Neuronal stem cell (in vitro differentiated cells): ENCODE data around the gene PIK3R5.

Experiments
- DNase-seq: peaks from one replicate; pipeline ENCODE4 v3.0.0-alpha.2; 2013; ENCODE audit warnings: low spot score
- H2AFZ ChIP-seq: one replicate; pipeline ENCODE4 v1.6.1; 2013; ENCODE audit warnings: mild to moderate bottlenecking, low read length, inconsistent platforms
- H2AK5ac ChIP-seq: 2 replicates; pipeline ENCODE4 v1.6.1; 2013; ENCODE audit warnings: low read depth, mild to moderate bottlenecking, inconsistent platforms, low read length, moderate library complexity, mixed read lengths
- H2BK120ac ChIP-seq: 2 replicates; pipeline ENCODE4 v1.6.1; 2013; ENCODE audit warnings: low read depth, mild to moderate bottlenecking, inconsistent platforms, low read length, moderate library complexity, mixed read lengths
- H2BK12ac ChIP-seq: one replicate; pipeline ENCODE4 v1.6.1; 2013; ENCODE audit warnings: low read length, inconsistent platforms
- H2BK15ac ChIP-seq: 2 replicates; pipeline ENCODE4 v1.6.1; 2013; ENCODE audit warnings: mild to moderate bottlenecking, low read length, inconsistent platforms, mixed read lengths
- H2BK5ac ChIP-seq: one replicate; pipeline ENCODE4 v1.6.1; 2013; ENCODE audit warnings: inconsistent platforms, mild to moderate bottlenecking, low read length, moderate library complexity
- H3K14ac ChIP-seq: one replicate; pipeline ENCODE4 v1.6.1; 2013; ENCODE audit warnings: low read length, inconsistent platforms
- H3K18ac ChIP-seq: 2 replicates; pipeline ENCODE4 v1.6.1; 2013; ENCODE audit warnings: low read length, inconsistent platforms
- H3K23ac ChIP-seq: 2 replicates; pipeline ENCODE4 v1.6.1; 2013; ENCODE audit warnings: low read depth, mild to moderate bottlenecking, mixed read lengths, low read length, inconsistent platforms; ENCODE audit not compliant: poor library complexity
- H3K27ac ChIP-seq: replicated peaks from 3 replicates; pipeline ENCODE4 v1.5.1; 2013; ENCODE audit warnings: low read length, inconsistent platforms
- H3K27me3 ChIP-seq, 3 experiments: 2 replicates each; pipeline ENCODE4 v1.6.1; 2013; ENCODE audit warnings: low read length in 3 of 3, mild to moderate bottlenecking in 2 of 3, inconsistent platforms in 1 of 3, low read depth in 1 of 3, mixed read lengths in 1 of 3, moderate library complexity in 1 of 3; ENCODE audit not compliant: control insufficient read depth in 3 of 3, insufficient read depth in 3 of 3
- H3K36me3 ChIP-seq, 2 donors: replicated peaks in 1 of 2; 2 replicates each; pipeline ENCODE4 v1.6.1; 2013; ENCODE audit warnings: low read length in 2 of 2; ENCODE audit not compliant: control insufficient read depth in 2 of 2, insufficient read depth in 2 of 2
- H3K4ac ChIP-seq: 2 replicates; pipeline ENCODE4 v1.6.1; 2013; ENCODE audit warnings: inconsistent platforms, mild to moderate bottlenecking, low read length, moderate library complexity
- H3K4me1 ChIP-seq, 2 donors: 1 replicate in 1 of 2; 2 replicates in 1 of 2; pipeline ENCODE4 v1.6.1; 2013; ENCODE audit warnings: low read length in 2 of 2, low read depth in 1 of 2; ENCODE audit not compliant: control insufficient read depth in 2 of 2, insufficient read depth in 1 of 2
- H3K4me2 ChIP-seq: one replicate; pipeline ENCODE4 v1.6.1; 2013; ENCODE audit warnings: mild to moderate bottlenecking, low read length, inconsistent platforms; ENCODE audit not compliant: insufficient read depth, poor library complexity, severe bottlenecking
- H3K4me3 ChIP-seq, 2 donors: 2 replicates each; pipeline ENCODE4 v1.5.1; 2013; ENCODE audit warnings: low read length in 2 of 2, mild to moderate bottlenecking in 2 of 2, inconsistent platforms in 1 of 2, moderate library complexity in 1 of 2
- H3K79me1 ChIP-seq: one replicate; pipeline ENCODE4 v1.6.1; 2013; ENCODE audit warnings: low read depth, mild to moderate bottlenecking, inconsistent platforms, low read length, moderate library complexity
- H3K9ac ChIP-seq: one replicate; pipeline ENCODE4 v1.6.1; 2013; ENCODE audit warnings: mild to moderate bottlenecking, low read depth, low read length, inconsistent platforms; ENCODE audit not compliant: poor library complexity
- H3K9me3 ChIP-seq, 2 donors: replicated peaks in 1 of 2; 2 replicates each; pipeline versions ENCODE3 to v1.6.1; 2013; ENCODE audit warnings: low read length in 2 of 2, mild to moderate bottlenecking in 2 of 2, inconsistent platforms in 1 of 2, low read depth in 1 of 2, mixed read lengths in 1 of 2, moderate library complexity in 1 of 2; ENCODE audit not compliant: control insufficient read depth in 2 of 2, insufficient read depth in 1 of 2
- H4K8ac ChIP-seq: one replicate; pipeline ENCODE4 v1.6.1; 2013; ENCODE audit warnings: low read depth, mild to moderate bottlenecking, inconsistent platforms, low read length, moderate library complexity
- H4K91ac ChIP-seq: one replicate; pipeline ENCODE4 v1.6.1; 2013; ENCODE audit warnings: low read length, low read depth, mild to moderate bottlenecking, inconsistent platforms; ENCODE audit not compliant: poor library complexity
- WGBS, 2 donors: extraction: QIAGEN DNeasy Blood & Tissue Kit; methylation state at CpG; one replicate each; pipeline ENCODE4 v1.1.7; 2013; ENCODE audit warnings: missing lambda C conversion rate in 2 of 2, mixed read lengths in 1 of 2; ENCODE audit not compliant: insufficient read length in 2 of 2, insufficient replicate concordance in 1 of 2; ENCODE audit errors: extremely low coverage in 2 of 2; 5-methylcytosine and 5-hydroxymethylcytosine counted together

Gene PIK3R5

GRCh38 chr17:8981443-8981842, 15.9 kb upstream of the PIK3R5 start:
- Histone ChIP-seq H3K4me1 (no peaks in the 10 kb centered on the region), H3K79me1 (no peaks in the 10 kb centered on the region), H4K91ac (no peak overlapping the region), H3K4ac (no peak overlapping the region), H3K14ac (no peak overlapping the region), H2BK120ac (no peak overlapping the region), H2BK5ac (no peak overlapping the region), H3K4me2 (no peak overlapping the region), H4K8ac (no peak overlapping the region), H2BK15ac (no peak overlapping the region), H3K18ac (no peak overlapping the region), H3K27ac (no peak overlapping the region), H3K23ac (no peak overlapping the region), H3K9ac (no peak overlapping the region), H3K27me3 (no peaks in the 10 kb centered on the region), H2AK5ac (no peak overlapping the region), H2AFZ (no peak overlapping the region), H3K4me3 (no peak overlapping the region), H2BK12ac (no peak overlapping the region), H3K9me3 (peaks cover 0 to 2% of the 10 kb centered on the region in 2 donors), H3K36me3 (no peaks in the 10 kb centered on the region)
- no CpG with 5 or more reads among the region's 2 CpGs for WGBS, 2 donors
- DNase-seq, result no peak

GRCh38 chr17:8979715-8980114, 14.2 kb upstream of the PIK3R5 start:
- no peak overlapping the region for H3K23ac ChIP-seq
- H3K79me1 ChIP-seq, result no peaks in the 10 kb centered on the region
- H3K36me3 ChIP-seq, result no peaks in the 10 kb centered on the region
- no peak overlapping the region for H2AFZ ChIP-seq
- no peak overlapping the region for H2BK5ac ChIP-seq
- no peak overlapping the region for H3K18ac ChIP-seq
- H3K14ac ChIP-seq, result no peak overlapping the region
- H3K4me2 ChIP-seq, result no peak overlapping the region
- no peak overlapping the region for H3K4ac ChIP-seq
- no peak for DNase-seq
- H3K4me1 ChIP-seq, result no peaks in the 10 kb centered on the region
- H3K27ac ChIP-seq, result no peak overlapping the region
- H3K4me3 ChIP-seq, result no peak overlapping the region
- H4K8ac ChIP-seq, result no peak overlapping the region
- no peaks in the 10 kb centered on the region for H3K27me3 ChIP-seq
- no peaks in the 10 kb centered on the region for H3K9me3 ChIP-seq
- no peak overlapping the region for H2BK15ac ChIP-seq
- no peak overlapping the region for H2BK120ac ChIP-seq
- H4K91ac ChIP-seq, result no peak overlapping the region
- H2AK5ac ChIP-seq, result no peak overlapping the region
- H3K9ac ChIP-seq, result no peak overlapping the region
- H2BK12ac ChIP-seq, result no peak overlapping the region

GRCh38 chr17:8976638-8977037, 11.1 kb upstream of the PIK3R5 start:
- no peak overlapping the region for H3K4me3 ChIP-seq
- H3K4ac ChIP-seq, result no peak overlapping the region
- no CpG with 5 or more reads among the region's 1 CpG for WGBS, 2 donors

GRCh38 chr17:8975091-8975725, 9.7 kb upstream of the PIK3R5 start:
- Histone ChIP-seq H4K91ac (no peak overlapping the region), H4K8ac (no peak overlapping the region), H3K9ac (no peak overlapping the region), H2BK12ac (no peak overlapping the region), H2BK120ac (no peak overlapping the region), H3K14ac (no peak overlapping the region), H3K27me3 (no peaks in the 10 kb centered on the region), H3K23ac (no peak overlapping the region), H3K4me2 (no peak overlapping the region), H2AK5ac (no peak overlapping the region), H2BK15ac (no peak overlapping the region), H3K36me3 (no peaks in the 10 kb centered on the region), H3K9me3 (no peaks in the 10 kb centered on the region), H2BK5ac (no peak overlapping the region), H3K18ac (no peak overlapping the region), H3K27ac (no peak overlapping the region), H3K4ac (no peak overlapping the region), H2AFZ (no peak overlapping the region), H3K79me1 (no peaks in the 10 kb centered on the region), H3K4me3 (no peak overlapping the region), H3K4me1 (no peaks in the 10 kb centered on the region)
- no peak for DNase-seq
- WGBS, 2 donors, result no CpG with 5 or more reads among the region's 9 CpGs

More at GRCh38 chr17:8976638-8977037, 11.1 kb upstream of the PIK3R5 start:
- Histone ChIP-seq H3K27ac (no peak overlapping the region), H3K79me1 (no peaks in the 10 kb centered on the region), H3K27me3 (no peaks in the 10 kb centered on the region), H2AK5ac (no peak overlapping the region), H3K23ac (no peak overlapping the region), H3K14ac (no peak overlapping the region), H3K18ac (no peak overlapping the region), H3K4me2 (no peak overlapping the region), H3K36me3 (no peaks in the 10 kb centered on the region), H2BK15ac (no peak overlapping the region), H2AFZ (no peak overlapping the region), H3K9me3 (no peaks in the 10 kb centered on the region), H4K91ac (no peak overlapping the region), H3K9ac (no peak overlapping the region), H2BK120ac (no peak overlapping the region), H3K4me1 (no peaks in the 10 kb centered on the region), H4K8ac (no peak overlapping the region), H2BK5ac (no peak overlapping the region), H2BK12ac (no peak overlapping the region)
- DNase-seq, result no peak
